ENCODE data around the gene TOX2.
"Not testable (repeated sequence)": the region's sequence is repeated elsewhere in the genome, so short reads cannot be mapped to it uniquely, and the experiment has no call there.

DNA sequence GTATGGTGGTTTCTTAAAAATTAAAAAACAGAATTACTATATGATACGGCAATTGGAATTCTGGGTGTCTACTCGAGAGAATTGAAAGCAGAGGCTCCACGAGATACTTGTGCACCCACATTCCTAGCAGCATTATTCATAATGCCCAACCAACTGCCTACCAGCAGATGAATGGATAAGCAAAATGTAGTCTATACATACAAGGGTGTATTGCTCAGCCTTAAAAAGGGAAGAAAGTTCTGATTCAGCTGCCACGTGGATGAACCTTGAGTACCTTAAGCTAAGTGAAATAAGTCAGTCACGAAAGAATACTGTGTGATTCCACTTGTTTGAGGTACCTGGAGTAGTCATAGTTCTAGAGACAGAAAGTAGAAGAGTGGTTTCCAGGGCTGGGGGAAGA, 130.1 kb downstream of the TOX2 start:
- not testable (repeated sequence) for TF ChIP-seq CTCF (IDR thresholded peaks at IDR 0.05); ZFX (IDR thresholded peaks at IDR 0.05; ENCODE audit: borderline replicate concordance)

Measured in 22Rv1 (cell line).